Hepatocyte (in vitro differentiated cells): ENCODE measurements around the gene SH3RF1. TPM values are rescaled to one million over a fixed set of nuclear protein-coding genes. Genes with fewer than 3 reads are reported as not detected.

ENCODE experiments used
- DNase-seq: peaks from one replicate; pipeline ENCODE4 v3.0.0-alpha.2; 2016; ENCODE audit warnings: low spot score
- H2AFZ ChIP-seq: fragments of 200-600 bp; sonication (generic); 2 replicates; pipeline ENCODE4 v1.6.0; 2016; ENCODE audit warnings: antibody characterized with exemption, mild to moderate bottlenecking
- H3K27ac ChIP-seq: fragments of 200-600 bp; sonication (generic); 2 replicates; pipeline ENCODE4 v1.5.1; 2016; ENCODE audit warnings: mild to moderate bottlenecking
- H3K27me3 ChIP-seq: fragments of 200-600 bp; sonication (generic); 2 replicates; pipeline ENCODE4 v1.6.1; 2016
- H3K36me3 ChIP-seq: fragments of 200-600 bp; sonication (generic); replicated peaks from 2 replicates; pipeline ENCODE4 v1.5.1; 2016; ENCODE audit warnings: low read depth; ENCODE audit not compliant: insufficient read depth
- H3K4me1 ChIP-seq: fragments of 200-600 bp; sonication (generic); 2 replicates; pipeline ENCODE4 v1.5.1; 2016; ENCODE audit warnings: mild to moderate bottlenecking, moderate library complexity; ENCODE audit not compliant: insufficient read depth
- H3K4me2 ChIP-seq: fragments of 200-600 bp; sonication (generic); 2 replicates; pipeline ENCODE4 v1.6.0; 2016
- H3K4me3 ChIP-seq: fragments of 200-600 bp; sonication (generic); 2 replicates; pipeline ENCODE4 v1.5.1; 2016; ENCODE audit warnings: mild to moderate bottlenecking
- H3K79me2 ChIP-seq: fragments of 200-600 bp; sonication (generic); 2 replicates; pipeline ENCODE4 v1.6.0; 2017; ENCODE audit warnings: mild to moderate bottlenecking
- H3K9me2 ChIP-seq: fragments of 200-600 bp; sonication (generic); replicated peaks from 2 replicates; pipeline ENCODE4 v1.6.0; 2017; ENCODE audit warnings: mild to moderate bottlenecking; ENCODE audit not compliant: insufficient read depth
- H3K9me3 ChIP-seq: fragments of 200-600 bp; sonication (generic); 2 replicates; pipeline ENCODE4 v1.5.1; 2016; ENCODE audit warnings: low read depth, mild to moderate bottlenecking
- H4K20me1 ChIP-seq: fragments of 200-600 bp; sonication (generic); 2 replicates; pipeline ENCODE4 v1.6.0; 2016; ENCODE audit warnings: mild to moderate bottlenecking; ENCODE audit not compliant: insufficient read depth, poor library complexity, severe bottlenecking
- EZH2 ChIP-seq: fragments of 200-600 bp; sonication (generic); IDR thresholded peaks from 2 replicates; pipeline ENCODE4 v1.6.1; 2016; ENCODE audit warnings: antibody characterized with exemption, mild to moderate bottlenecking, borderline replicate concordance
- EZH2phosphoT487 ChIP-seq: fragments of 200-600 bp; sonication (generic); IDR thresholded peaks from one replicate; pipeline ENCODE4 v1.6.1; 2018; ENCODE audit warnings: antibody characterized with exemption, mild to moderate bottlenecking, low read depth, moderate library complexity; ENCODE audit not compliant: unreplicated experiment, severe bottlenecking
- WGBS: methylation state at CpG from one replicate; pipeline ENCODE4 v1.1.6; 2016; ENCODE audit warnings: low lambda C conversion rate; ENCODE audit errors: missing lambda C conversion rate; 5-methylcytosine and 5-hydroxymethylcytosine counted together
- polyA plus RNA-seq: library from polyadenylated mRNA; unstranded; fragments of >200 nt; fragmentation: Nextera tagmentation; extraction: Ambion mirVana; gene quantifications from 2 replicates; pipeline ENCODE4 v1.2.1, GENCODE V29; 2016
- total RNA-seq: library from RNA; depleted of rRNA; stranded (reverse); fragments of >200 nt; gene quantifications from 2 replicates; pipeline ENCODE4 v1.2.3, GENCODE V29; 2014
- TF ChIP-seq, protein P1 (sequence below): fragments of 200-600 bp; sonication (generic); IDR thresholded peaks from 2 replicates; pipeline ENCODE4 v1.5.1; 2016; ENCODE audit warnings: antibody characterized with exemption, mild to moderate bottlenecking; ENCODE audit not compliant: poor library complexity

The SH3RF1 gene
- total and polyA plus RNA-seq, 2 experiments from 2014 or later, result 15.5 to 16.4 TPM

DNA sequence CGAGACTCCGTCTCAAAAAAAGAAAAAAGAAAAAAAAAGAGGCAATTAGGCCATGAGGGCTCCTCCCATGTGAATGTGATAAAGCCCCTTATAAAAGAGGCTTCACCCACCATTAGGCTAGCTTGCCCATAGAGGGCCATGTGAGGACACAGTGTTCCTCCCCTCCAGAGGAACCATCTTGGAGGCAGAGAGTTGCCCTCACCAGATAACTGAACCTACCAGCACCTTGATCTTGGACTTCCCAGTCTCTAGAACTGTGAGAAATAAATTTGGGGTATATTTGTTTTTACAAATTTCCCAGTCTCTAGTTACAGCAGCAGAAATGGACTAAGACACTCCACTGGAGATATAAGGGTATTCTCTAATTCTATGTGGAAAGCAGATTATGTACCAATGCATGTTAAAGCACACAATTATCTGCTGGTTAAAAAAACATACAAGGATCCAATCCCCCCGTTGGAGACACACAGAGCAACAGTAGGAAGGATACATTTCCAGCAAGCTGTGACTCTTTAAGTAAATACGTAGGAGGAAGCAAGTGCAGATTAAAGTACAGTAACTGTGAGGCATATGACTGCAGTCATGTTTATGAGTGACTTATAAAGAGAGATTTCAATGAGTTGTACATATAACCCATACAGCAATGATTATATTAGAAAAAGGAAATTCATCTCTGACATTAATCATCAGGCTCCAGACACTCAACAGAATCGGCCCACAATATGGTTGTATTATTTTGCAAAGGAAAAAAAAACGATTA, 21.4 kb downstream of the SH3RF1 start:
- Histone ChIP-seq H3K9me2 (no peaks in the 10 kb centered on the region), H3K27me3 (no peaks in the 10 kb centered on the region), H3K4me3 (no peak overlapping the region), H3K4me2 (peak overlapping the region; percentile 8), H3K79me2 (peaks cover 92% of the 10 kb centered on the region), H4K20me1 (peaks cover 5% of the 10 kb centered on the region), H2AFZ (no peak overlapping the region), H3K36me3 (no peaks in the 10 kb centered on the region), H3K9me3 (no peaks in the 10 kb centered on the region), H3K27ac (peak overlapping the region; percentile 92), H3K4me1 (peaks cover 47% of the 10 kb centered on the region)
- DNase-seq, result peak; percentile 48
- TF ChIP-seq EZH2phosphoT487 (no peak), EZH2 (no peak)
- TF ChIP-seq, protein P1, sequence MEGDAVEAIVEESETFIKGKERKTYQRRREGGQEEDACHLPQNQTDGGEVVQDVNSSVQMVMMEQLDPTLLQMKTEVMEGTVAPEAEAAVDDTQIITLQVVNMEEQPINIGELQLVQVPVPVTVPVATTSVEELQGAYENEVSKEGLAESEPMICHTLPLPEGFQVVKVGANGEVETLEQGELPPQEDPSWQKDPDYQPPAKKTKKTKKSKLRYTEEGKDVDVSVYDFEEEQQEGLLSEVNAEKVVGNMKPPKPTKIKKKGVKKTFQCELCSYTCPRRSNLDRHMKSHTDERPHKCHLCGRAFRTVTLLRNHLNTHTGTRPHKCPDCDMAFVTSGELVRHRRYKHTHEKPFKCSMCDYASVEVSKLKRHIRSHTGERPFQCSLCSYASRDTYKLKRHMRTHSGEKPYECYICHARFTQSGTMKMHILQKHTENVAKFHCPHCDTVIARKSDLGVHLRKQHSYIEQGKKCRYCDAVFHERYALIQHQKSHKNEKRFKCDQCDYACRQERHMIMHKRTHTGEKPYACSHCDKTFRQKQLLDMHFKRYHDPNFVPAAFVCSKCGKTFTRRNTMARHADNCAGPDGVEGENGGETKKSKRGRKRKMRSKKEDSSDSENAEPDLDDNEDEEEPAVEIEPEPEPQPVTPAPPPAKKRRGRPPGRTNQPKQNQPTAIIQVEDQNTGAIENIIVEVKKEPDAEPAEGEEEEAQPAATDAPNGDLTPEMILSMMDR, result no peak
- WGBS, result 73% methylated on average over 6 of the region's 6 CpGs

DNA sequence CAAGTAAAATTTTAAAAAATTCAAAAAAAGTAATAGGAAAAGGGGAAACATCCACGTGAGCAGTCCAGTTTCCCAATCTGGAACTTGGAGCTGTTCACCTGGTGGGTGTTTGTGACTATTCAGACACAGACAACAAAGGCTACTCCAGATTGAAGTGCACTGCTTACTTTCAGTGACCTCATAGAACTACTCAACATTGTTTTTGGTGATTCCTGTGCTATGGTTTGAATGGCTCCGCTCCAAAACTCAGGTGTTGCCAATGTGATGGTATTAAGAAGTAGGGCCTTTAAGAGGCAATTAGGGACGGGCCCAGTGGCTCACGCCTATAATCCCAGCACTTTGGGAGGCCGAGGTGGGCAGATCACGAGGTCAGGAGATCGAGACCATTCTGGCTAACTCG, 22.1 kb downstream of the SH3RF1 start:
- H3K27ac ChIP-seq, result peak overlapping the region; percentile 92
- 98% methylated on average over 8 of the region's 8 CpGs for WGBS
- H3K9me2 ChIP-seq, result no peaks in the 10 kb centered on the region
- H3K79me2 ChIP-seq, result peaks cover 92% of the 10 kb centered on the region
- peaks cover 10% of the 10 kb centered on the region for H4K20me1 ChIP-seq
- no peaks in the 10 kb centered on the region for H3K9me3 ChIP-seq
- no peaks in the 10 kb centered on the region for H3K27me3 ChIP-seq
- H3K4me2 ChIP-seq, result no peak overlapping the region
- no peak for DNase-seq
- H2AFZ ChIP-seq, result no peak overlapping the region
- TF ChIP-seq EZH2phosphoT487, result no peak
- TF ChIP-seq, protein P1, result no peak
- TF ChIP-seq EZH2, result no peak
- H3K4me1 ChIP-seq, result peaks cover 47% of the 10 kb centered on the region
- H3K36me3 ChIP-seq, result no peaks in the 10 kb centered on the region
- H3K4me3 ChIP-seq, result no peak overlapping the region

DNA sequence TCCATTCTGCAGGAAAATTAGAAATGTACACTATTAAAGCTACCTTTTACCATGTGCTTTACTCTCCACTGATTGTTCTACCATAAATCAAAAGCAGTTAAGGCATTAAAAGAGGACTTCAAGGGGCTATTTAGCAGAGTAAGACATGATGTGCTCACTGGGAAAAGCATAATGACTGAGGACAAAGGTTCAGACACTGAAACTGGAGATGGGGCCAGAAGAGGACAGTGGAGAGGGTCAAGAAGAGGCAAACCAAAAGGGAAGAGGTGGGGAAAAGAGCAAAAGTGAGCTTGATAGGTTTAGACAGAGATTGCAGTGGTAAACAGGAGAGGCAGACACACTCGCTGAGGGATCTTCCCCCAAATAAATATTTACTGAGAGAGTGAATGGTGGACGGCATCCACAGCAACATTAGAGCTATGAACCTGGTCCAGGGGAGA, 23.8 kb downstream of the SH3RF1 start:
- peaks cover 10% of the 10 kb centered on the region for H4K20me1 ChIP-seq
- H3K4me2 ChIP-seq, result no peak overlapping the region
- peaks cover 32% of the 10 kb centered on the region for H3K4me1 ChIP-seq
- H3K27ac ChIP-seq, result no peak overlapping the region
- no peak overlapping the region for H3K4me3 ChIP-seq
- H3K36me3 ChIP-seq, result no peaks in the 10 kb centered on the region
- H2AFZ ChIP-seq, result no peak overlapping the region
- 55% methylated on average over 2 of the region's 2 CpGs for WGBS
- H3K9me2 ChIP-seq, result no peaks in the 10 kb centered on the region
- H3K27me3 ChIP-seq, result no peaks in the 10 kb centered on the region
- DNase-seq, result no peak
- TF ChIP-seq, protein P1, result no peak
- TF ChIP-seq EZH2 (no peak), EZH2phosphoT487 (no peak)
- peaks cover 92% of the 10 kb centered on the region for H3K79me2 ChIP-seq
- no peaks in the 10 kb centered on the region for H3K9me3 ChIP-seq
